Measurements from ENCODE around the gene RPP14.

DNA sequence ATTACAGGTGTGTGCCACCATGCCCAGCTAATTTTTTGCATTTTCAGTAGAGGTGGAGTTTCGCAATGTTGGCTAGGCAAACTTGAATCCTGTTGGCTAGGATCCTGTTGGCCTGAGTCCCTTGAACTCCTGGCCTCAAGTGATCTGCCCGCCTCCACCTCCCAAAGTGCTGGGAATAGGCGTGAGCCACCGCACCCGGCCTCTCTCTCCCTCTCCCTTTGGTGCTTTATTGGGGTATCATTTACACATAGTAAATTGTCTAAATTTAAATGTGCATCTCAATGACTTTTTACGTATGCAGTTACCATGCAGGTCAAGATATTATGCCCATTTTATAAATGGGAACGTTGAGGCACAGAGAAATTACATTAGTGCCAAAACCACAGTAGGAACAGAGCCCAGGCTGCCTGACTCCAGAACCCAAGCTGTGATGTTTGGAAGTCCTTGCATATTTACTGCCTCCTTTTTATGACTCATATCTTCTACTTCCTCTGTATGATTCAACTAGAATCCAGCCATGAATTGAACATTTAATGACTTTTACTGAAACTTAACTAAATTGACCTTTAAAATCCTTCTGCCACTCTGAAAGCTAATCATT is 34.0 kb upstream of the RPP14 start:
- TF ChIP-seq, protein P1, sequence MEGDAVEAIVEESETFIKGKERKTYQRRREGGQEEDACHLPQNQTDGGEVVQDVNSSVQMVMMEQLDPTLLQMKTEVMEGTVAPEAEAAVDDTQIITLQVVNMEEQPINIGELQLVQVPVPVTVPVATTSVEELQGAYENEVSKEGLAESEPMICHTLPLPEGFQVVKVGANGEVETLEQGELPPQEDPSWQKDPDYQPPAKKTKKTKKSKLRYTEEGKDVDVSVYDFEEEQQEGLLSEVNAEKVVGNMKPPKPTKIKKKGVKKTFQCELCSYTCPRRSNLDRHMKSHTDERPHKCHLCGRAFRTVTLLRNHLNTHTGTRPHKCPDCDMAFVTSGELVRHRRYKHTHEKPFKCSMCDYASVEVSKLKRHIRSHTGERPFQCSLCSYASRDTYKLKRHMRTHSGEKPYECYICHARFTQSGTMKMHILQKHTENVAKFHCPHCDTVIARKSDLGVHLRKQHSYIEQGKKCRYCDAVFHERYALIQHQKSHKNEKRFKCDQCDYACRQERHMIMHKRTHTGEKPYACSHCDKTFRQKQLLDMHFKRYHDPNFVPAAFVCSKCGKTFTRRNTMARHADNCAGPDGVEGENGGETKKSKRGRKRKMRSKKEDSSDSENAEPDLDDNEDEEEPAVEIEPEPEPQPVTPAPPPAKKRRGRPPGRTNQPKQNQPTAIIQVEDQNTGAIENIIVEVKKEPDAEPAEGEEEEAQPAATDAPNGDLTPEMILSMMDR (IDR thresholded peaks at IDR 0.05; ENCODE audit: extremely low read depth in 1 of 2, insufficient read depth in 1 of 2, low read depth in 1 of 2, low read length in 2 of 2), result no peak
- TF ChIP-seq FOS (IDR thresholded peaks at IDR 0.05; ENCODE audit: borderline replicate concordance, insufficient read depth, low read length) (peak; percentile 88), POLR2AphosphoS5 (IDR thresholded peaks at IDR 0.05; ENCODE audit: insufficient read depth, low read depth, low read length) (peak; percentile 33), MYC (IDR thresholded peaks at IDR 0.05; ENCODE audit: low read depth, low read length) (no peak)

All from endothelial cell of umbilical vein (primary cell).